HFF-Myc (cell line): ENCODE measurements around the gene TMEM182.

Source experiments
- DNase-seq: peaks from one replicate; pipeline ENCODE4 v3.0.0-alpha.2; 2011; ENCODE audit warnings: low read depth; ENCODE audit errors: extremely low read depth
- H3K4me3 ChIP-seq: replicated peaks from 2 replicates; pipeline ENCODE4 v1.5.1; 2011; ENCODE audit warnings: low read depth, mild to moderate bottlenecking, control low read depth, low read length
- TF ChIP-seq, protein P1 (sequence below): IDR thresholded peaks from 2 replicates; pipeline ENCODE4 v1.5.1; 2012; ENCODE audit warnings: mild to moderate bottlenecking, low read depth, low read length, control low read depth; ENCODE audit errors: missing control alignments

The TMEM182 gene

DNA sequence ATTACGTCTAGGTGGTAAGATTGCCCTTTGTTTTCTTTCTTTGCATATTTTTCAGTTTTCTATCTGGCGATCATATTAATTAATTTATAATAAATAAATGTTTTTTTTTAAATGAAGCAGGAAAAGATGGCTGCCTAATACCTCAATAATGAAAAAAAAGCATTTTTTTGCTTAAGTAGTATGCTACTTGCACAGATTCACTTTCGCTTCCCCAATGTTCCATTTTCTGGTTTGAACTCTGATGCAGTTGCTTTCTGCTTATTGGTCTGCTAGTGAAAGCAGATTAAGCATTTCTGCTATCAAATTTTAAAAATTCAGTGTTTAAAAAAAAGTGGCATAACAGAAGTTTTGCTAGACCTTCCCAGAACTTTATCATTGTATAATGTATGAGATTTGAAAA, 11.9 kb upstream of the TMEM182 start:
- TF ChIP-seq, protein P1, sequence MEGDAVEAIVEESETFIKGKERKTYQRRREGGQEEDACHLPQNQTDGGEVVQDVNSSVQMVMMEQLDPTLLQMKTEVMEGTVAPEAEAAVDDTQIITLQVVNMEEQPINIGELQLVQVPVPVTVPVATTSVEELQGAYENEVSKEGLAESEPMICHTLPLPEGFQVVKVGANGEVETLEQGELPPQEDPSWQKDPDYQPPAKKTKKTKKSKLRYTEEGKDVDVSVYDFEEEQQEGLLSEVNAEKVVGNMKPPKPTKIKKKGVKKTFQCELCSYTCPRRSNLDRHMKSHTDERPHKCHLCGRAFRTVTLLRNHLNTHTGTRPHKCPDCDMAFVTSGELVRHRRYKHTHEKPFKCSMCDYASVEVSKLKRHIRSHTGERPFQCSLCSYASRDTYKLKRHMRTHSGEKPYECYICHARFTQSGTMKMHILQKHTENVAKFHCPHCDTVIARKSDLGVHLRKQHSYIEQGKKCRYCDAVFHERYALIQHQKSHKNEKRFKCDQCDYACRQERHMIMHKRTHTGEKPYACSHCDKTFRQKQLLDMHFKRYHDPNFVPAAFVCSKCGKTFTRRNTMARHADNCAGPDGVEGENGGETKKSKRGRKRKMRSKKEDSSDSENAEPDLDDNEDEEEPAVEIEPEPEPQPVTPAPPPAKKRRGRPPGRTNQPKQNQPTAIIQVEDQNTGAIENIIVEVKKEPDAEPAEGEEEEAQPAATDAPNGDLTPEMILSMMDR: no peak
- H3K4me3 ChIP-seq: no peak overlapping the region
- DNase-seq: no peak

GRCh38 chr2:102753563-102754159, 8.2 kb upstream of the TMEM182 start:
- no peak overlapping the region for H3K4me3 ChIP-seq
- TF ChIP-seq, protein P1: peak; percentile 69
- DNase-seq: no peak

- DNase-seq: no peak
- H3K4me3 ChIP-seq: no peak overlapping the region
- TF ChIP-seq, protein P1: no peak
Measured at GRCh38 chr2:102754456-102755145, 7.2 kb upstream of the TMEM182 start.

DNA sequence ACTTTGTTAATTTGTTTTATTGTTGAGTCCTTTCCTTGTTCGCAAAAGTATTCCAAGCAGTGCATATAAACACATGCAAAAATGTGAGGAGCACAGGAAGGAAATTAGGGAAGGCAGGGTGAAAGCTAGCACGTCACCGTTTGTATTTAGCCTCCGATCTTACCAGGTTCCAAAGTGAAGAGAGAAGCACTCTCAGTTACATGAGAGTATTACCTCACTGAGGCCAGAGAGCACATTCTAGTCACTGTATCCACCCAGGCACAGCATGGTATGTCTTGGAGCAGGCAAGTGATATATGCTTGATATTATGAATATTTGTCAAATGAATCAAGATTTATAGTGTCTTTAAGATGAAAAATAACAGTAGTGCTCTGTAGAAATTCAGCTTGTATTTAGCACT, 6.5 kb upstream of the TMEM182 start:
- TF ChIP-seq, protein P1: no peak
- no peak overlapping the region for H3K4me3 ChIP-seq
- DNase-seq: no peak

GRCh38 chr2:102758439-102758838, 3.4 kb upstream of the TMEM182 start:
- no peak overlapping the region for H3K4me3 ChIP-seq
- TF ChIP-seq, protein P1: no peak

DNA sequence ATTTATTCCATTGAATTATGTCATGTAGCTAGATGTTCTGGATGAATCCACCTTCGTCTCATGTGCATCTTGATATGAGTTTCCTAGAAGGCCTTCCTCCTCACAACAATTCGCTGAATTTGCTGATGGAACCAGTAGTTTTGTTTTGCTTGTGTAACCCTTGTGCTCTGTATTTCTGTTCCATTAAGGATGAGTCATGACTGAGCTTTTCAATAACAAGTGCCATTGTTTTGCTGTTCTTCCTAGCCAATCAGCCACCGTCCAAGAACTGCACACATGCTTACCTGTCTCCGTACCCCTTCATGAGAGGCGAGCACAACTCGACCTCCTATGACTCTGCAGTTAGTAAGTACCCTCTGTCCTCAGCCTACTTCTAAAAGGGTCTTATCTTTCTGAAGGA, 2.3 kb downstream of the TMEM182 start:
- H3K4me3 ChIP-seq: no peak overlapping the region
- no peak for DNase-seq
- TF ChIP-seq, protein P1: no peak

More at GRCh38 chr2:102758439-102758838, 3.4 kb upstream of the TMEM182 start:
- no peak for DNase-seq
